GM12865 (cell line): ENCODE measurements around the gene SBNO2.

Experiments used
- DNase-seq: peaks from one replicate; pipeline ENCODE4 v3.0.0; 2010; ENCODE audit warnings: low read depth
- H3K4me3 ChIP-seq: 2 replicates; pipeline ENCODE4 v1.5.1; 2011; ENCODE audit warnings: mild to moderate bottlenecking, low read depth, low read length, control low read depth
- TF ChIP-seq, protein P1 (sequence below): IDR thresholded peaks from 2 replicates; pipeline ENCODE4 v1.5.1; 2011; ENCODE audit warnings: low read length, control low read depth, low read depth, inconsistent platforms; ENCODE audit not compliant: insufficient read depth; ENCODE audit errors: missing control alignments

The SBNO2 gene

DNA sequence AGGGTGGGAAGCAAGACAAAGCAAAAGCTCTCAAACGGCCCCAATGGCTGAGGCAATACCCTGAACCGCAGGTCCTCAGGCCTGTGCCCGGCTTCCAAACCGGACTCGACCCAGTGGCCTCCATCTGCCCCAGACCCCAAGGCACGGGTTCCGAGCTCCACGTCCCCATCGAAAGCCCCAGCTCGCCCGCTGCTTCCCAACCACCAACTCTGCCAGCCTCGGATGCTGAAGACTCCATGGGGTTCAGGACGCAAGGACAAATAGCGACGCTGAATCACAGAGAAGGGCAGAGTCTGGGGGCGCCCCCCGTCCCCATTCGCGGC, 79.5 kb downstream of the SBNO2 start:
- peak overlapping the region; percentile 99 for H3K4me3 ChIP-seq
- TF ChIP-seq, protein P1, sequence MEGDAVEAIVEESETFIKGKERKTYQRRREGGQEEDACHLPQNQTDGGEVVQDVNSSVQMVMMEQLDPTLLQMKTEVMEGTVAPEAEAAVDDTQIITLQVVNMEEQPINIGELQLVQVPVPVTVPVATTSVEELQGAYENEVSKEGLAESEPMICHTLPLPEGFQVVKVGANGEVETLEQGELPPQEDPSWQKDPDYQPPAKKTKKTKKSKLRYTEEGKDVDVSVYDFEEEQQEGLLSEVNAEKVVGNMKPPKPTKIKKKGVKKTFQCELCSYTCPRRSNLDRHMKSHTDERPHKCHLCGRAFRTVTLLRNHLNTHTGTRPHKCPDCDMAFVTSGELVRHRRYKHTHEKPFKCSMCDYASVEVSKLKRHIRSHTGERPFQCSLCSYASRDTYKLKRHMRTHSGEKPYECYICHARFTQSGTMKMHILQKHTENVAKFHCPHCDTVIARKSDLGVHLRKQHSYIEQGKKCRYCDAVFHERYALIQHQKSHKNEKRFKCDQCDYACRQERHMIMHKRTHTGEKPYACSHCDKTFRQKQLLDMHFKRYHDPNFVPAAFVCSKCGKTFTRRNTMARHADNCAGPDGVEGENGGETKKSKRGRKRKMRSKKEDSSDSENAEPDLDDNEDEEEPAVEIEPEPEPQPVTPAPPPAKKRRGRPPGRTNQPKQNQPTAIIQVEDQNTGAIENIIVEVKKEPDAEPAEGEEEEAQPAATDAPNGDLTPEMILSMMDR: no peak

DNA sequence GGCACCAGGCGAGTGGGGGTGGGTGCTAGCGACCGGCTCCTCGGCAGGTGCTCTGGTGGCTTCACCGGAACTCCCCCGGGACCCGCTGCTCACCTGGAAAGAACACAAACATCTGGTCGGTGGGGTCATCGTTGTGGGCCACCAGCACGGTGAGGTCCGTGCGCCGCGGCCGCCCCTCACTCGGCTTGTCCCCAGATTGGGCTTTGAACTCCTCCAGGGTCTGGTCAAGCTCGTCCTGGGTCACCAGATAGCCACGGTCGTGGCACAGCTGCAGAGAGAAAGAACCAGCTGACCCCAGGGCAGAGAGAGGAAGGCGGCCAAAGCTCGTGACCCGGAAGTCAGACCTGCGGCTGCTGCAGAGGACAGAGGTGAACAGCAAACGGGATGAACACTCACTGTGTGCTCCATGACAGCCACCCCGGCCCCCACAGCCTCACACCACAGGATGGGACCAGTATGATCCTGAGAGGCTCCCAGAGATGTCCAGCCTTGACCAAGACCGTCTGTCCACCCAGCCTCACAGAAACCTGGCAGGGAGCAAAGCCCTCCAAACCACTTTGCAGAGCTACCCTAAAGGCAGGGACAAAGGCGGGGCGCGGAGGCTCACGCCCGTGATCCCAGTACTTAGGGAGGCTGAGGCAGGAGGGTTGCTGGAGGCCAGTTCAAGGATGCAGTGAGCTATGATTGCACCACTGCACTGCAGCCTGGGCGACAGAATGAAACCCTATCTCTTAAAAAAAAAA, 80.1 kb downstream of the SBNO2 start:
- TF ChIP-seq, protein P1: no peak
- DNase-seq: no peak
- peak overlapping the region; percentile 99 for H3K4me3 ChIP-seq

More for the DNA sequence above, 79.5 kb downstream of the SBNO2 start:
- no peak for DNase-seq

DNA sequence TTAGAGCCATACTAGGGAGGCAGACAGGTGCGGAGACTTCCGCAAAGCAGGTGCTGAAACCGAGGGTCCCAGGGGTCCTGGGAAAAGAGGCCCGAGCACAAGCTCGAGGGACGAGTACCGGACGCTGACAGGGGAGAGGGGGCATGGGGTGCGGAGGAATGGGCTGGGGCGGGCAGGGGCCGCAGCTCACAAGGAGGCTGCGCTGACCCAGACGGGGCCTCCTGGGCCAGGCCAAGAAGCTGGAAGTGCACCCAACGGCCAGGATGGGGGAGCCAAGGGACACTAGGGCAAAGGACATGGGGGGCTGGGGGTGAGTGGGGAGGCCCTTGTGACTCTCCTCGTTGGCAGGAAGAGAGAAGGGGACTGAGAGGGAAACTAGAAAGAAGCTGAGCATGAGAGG, 80.7 kb downstream of the SBNO2 start:
- H3K4me3 ChIP-seq: no peak overlapping the region
- TF ChIP-seq, protein P1: no peak
- DNase-seq: no peak

DNA sequence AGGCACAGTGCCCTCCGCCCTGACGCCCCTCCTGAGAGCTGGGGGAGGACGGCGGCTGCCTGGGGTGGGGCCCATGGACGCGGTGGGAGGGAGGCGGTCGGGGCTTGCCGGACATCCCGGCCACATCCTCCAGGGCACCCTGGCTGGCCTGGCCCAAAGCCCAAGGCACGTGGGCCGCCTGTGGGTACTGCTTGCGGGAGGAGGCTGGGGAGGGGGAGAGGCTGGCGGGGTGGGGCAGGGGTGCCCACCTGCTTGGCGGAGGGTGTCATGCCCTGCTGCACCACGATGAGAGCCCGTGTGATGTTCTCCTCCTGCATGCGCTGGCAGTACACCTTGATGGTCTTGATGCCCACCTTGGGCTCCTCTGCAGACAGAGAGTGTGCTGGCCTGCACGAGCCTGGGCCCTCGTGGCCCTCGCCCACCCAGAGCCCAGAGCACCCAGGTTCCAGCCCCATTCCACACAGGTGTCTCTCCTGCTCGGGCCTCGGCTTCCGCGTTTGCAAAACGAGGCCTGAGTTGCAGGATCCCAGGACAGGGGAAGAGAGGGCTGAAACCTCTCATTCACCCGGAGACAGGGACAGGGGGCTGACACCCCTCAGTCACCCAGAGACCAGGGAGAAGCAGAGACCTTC, 82.4 kb downstream of the SBNO2 start:
- H3K4me3 ChIP-seq: no peak overlapping the region
- TF ChIP-seq, protein P1: no peak
- no peak for DNase-seq

DNA sequence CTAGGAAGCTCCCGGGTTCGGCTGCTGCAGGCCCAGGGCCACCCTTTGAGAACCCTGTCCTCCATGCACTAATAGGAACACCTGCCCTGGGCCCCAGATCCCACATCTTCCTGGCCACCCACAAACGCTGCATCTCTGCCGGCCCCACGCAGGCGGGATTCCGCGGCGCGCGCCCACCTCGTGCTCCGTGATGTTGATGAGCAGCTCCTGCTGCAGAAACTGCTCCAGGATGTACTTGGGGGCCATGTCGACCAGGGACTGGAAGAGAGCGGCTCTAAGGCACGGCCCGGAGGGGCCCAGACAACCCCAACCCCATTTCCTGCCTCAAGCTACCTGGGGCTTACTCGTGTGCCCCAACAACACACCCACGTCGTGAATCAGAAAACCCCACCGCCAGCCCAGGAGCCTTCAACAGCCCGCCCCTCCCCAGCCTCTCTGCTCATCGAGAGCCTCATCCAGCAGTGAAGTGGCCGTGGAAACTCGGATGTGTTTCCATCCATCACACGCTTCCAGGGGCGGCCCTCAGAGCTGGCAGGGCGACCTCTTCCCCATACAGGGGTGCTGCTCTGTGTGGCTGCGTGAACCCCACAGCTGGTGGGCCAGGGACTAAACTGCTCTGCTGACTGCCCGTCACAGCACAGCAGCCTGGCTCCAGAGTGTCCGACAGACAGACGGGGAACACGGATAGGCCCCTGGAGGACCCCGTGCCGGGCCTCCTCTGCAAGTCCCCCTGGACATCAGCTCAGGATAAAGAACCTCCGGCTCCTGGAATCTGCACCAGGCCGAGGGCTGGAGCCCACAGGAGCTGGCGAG, 83.1 kb downstream of the SBNO2 start:
- TF ChIP-seq, protein P1: no peak
- H3K4me3 ChIP-seq: no peak overlapping the region
- DNase-seq: no peak

DNA sequence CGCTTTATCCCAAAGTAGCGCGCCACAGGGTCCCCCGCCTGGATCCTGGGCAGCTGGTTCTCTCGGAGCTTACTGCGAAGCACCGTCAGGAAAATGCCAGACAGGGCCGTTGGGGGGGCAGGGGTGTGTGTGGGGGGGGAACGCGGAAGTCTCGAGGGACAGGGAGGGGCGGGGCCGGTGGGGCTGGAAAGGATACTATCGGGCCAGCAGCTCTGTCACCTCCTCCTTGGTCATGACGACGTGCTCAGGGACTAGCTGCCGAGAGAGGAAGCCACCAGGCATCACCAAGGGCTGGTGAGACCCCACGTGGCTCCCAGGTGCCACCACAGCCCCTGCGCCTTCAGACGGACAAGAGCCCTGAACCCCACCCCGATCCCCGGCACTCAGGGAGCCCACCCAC, 84.2 kb downstream of the SBNO2 start:
- TF ChIP-seq, protein P1: no peak
- no peak overlapping the region for H3K4me3 ChIP-seq
- DNase-seq: no peak
